Astrocyte of the cerebellum (primary cell): Measurements from ENCODE around the gene CDC40.

Source experiments
- DNase-seq: peaks from one replicate; pipeline ENCODE4 v3.0.0-alpha.2; 2011; ENCODE audit warnings: low read depth
- H3K4me3 ChIP-seq: 2 replicates; pipeline ENCODE4 v1.5.1; 2011; ENCODE audit warnings: mild to moderate bottlenecking, low read depth, low read length, moderate library complexity
- CTCF ChIP-seq: IDR thresholded peaks from 2 replicates; pipeline ENCODE4 v1.5.1; 2012; ENCODE audit warnings: low read length, low read depth, moderate library complexity, mild to moderate bottlenecking; ENCODE audit errors: missing control alignments
- in situ Hi-C: cut with HindIII; loops from 2 replicates; pipeline ENCODE4 v1.10.0; 2017; ENCODE audit warnings: low sequenced_read_pairs

The CDC40 gene

GRCh38 chr6:110183292-110183885, 3.2 kb downstream of the CDC40 start:
- no peak overlapping the region for H3K4me3 ChIP-seq
- no peak for TF ChIP-seq CTCF
- in situ Hi-C loops: no loop called here

GRCh38 chr6:110185879-110186278, 5.7 kb downstream of the CDC40 start:
- no peak for DNase-seq
- H3K4me3 ChIP-seq: no peak overlapping the region
- in situ Hi-C loops: no loop called here
- no peak for TF ChIP-seq CTCF

More at GRCh38 chr6:110183292-110183885, 3.2 kb downstream of the CDC40 start:
- DNase-seq: no peak

DNA sequence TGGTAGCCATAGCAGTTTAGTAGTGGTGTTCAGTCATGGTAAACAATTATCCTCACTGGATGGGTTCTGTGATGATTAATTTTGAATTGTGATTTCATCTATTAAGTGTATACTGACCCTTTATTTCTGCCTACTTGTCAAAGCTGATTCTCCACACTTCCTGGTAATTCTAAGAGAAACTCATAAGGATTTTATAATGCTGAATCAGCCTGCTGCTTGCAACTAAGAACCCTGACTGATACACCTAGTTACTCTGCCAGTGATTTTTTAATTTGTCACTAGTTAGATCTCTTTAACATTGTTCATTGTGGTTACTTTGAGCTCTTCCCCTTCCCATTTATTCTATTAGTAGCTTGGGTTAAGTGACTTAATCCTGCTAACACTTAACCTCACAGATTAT, 8.6 kb downstream of the CDC40 start:
- no peak overlapping the region for H3K4me3 ChIP-seq
- no peak for DNase-seq
- in situ Hi-C loops: no loop called here

GRCh38 chr6:110190726-110191125, 10.5 kb downstream of the CDC40 start:
- no peak overlapping the region for H3K4me3 ChIP-seq
- TF ChIP-seq CTCF: no peak
- in situ Hi-C loops: no loop called here
- no peak for DNase-seq

More for the DNA sequence above, 8.6 kb downstream of the CDC40 start:
- no peak for TF ChIP-seq CTCF

GRCh38 chr6:110191477-110191876, 11.2 kb downstream of the CDC40 start:
- DNase-seq: no peak
- in situ Hi-C loops: no loop called here
- no peak for TF ChIP-seq CTCF
- H3K4me3 ChIP-seq: no peak overlapping the region

GRCh38 chr6:110195639-110196038, 15.4 kb downstream of the CDC40 start:
- TF ChIP-seq CTCF: no peak
- DNase-seq: no peak
- no peak overlapping the region for H3K4me3 ChIP-seq
- in situ Hi-C loops: no loop called here
